ENCODE results near the gene GRB10.

The GRB10 gene

DNA sequence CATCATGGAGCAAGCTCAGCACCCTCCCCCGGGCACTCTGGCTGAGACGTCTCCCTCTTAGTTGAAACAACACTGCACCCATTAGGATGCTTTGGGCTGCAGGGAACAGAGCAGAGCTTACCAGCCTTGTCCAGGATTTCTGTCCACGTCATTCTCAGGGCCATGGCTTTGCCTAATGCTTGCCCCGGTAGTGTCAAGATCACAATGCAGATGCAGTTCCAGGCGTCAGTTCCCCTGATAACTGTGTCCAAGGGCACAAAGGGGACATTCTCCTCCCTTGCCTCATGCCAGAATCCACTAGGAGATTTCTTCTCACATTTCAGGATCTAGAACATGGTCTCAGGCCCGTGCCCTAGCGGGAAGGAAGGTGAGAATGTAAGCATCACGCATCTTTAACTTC, 17.2 kb upstream of the GRB10 start:
- no peaks in the 10 kb centered on the region for H3K36me3 ChIP-seq (ENCODE audit: control insufficient read depth, insufficient read depth, low read length)
- H3K9ac ChIP-seq = no peak overlapping the region
- H3K9me3 ChIP-seq (ENCODE audit: control insufficient read depth, low read length) = peaks cover 3% of the 10 kb centered on the region
- no peak overlapping the region for H3K4me2 ChIP-seq (ENCODE audit: low read length)
- H3K4me3 ChIP-seq (ENCODE audit: low read depth, low read length) = no peak overlapping the region
- no peak overlapping the region for H3K27ac ChIP-seq
- H2AFZ ChIP-seq = no peak overlapping the region
- no peaks in the 10 kb centered on the region for H3K27me3 ChIP-seq (ENCODE audit: control insufficient read depth, insufficient read depth, low read length)
- no peaks in the 10 kb centered on the region for H3K79me2 ChIP-seq
- H3K4me1 ChIP-seq = no peaks in the 10 kb centered on the region
- TF ChIP-seq, protein P1, sequence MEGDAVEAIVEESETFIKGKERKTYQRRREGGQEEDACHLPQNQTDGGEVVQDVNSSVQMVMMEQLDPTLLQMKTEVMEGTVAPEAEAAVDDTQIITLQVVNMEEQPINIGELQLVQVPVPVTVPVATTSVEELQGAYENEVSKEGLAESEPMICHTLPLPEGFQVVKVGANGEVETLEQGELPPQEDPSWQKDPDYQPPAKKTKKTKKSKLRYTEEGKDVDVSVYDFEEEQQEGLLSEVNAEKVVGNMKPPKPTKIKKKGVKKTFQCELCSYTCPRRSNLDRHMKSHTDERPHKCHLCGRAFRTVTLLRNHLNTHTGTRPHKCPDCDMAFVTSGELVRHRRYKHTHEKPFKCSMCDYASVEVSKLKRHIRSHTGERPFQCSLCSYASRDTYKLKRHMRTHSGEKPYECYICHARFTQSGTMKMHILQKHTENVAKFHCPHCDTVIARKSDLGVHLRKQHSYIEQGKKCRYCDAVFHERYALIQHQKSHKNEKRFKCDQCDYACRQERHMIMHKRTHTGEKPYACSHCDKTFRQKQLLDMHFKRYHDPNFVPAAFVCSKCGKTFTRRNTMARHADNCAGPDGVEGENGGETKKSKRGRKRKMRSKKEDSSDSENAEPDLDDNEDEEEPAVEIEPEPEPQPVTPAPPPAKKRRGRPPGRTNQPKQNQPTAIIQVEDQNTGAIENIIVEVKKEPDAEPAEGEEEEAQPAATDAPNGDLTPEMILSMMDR (IDR thresholded peaks at IDR 0.05) = no peak

DNA sequence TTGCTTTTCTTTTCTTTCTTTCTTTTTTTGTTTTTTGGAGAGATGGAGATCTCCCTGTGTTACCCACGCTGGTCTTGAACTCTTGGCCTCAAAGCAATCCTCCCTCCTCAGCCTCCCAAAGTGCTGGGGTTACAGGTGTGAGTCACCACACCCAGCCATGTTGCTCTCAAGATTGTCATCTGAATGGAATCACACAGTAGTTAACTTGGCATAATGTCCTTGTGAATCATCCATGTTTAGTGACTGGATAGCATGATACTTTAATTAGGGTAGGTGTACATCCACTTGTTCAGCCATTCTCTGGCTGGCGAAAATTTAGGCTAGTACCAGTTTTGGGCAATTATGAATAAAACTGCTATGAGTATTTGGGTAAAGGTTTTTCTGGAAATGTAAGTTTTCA, 15.4 kb upstream of the GRB10 start:
- Histone ChIP-seq H3K4me3 (ENCODE audit: low read depth, low read length) (no peak overlapping the region), H2AFZ (no peak overlapping the region), H3K9ac (no peak overlapping the region), H3K27ac (no peak overlapping the region), H3K9me3 (ENCODE audit: control insufficient read depth, low read length) (peaks cover 3% of the 10 kb centered on the region), H3K79me2 (no peaks in the 10 kb centered on the region), H3K4me1 (no peaks in the 10 kb centered on the region), H3K27me3 (ENCODE audit: control insufficient read depth, insufficient read depth, low read length) (no peaks in the 10 kb centered on the region), H3K4me2 (ENCODE audit: low read length) (no peak overlapping the region), H3K36me3 (ENCODE audit: control insufficient read depth, insufficient read depth, low read length) (no peaks in the 10 kb centered on the region)
- TF ChIP-seq, protein P1 (IDR thresholded peaks at IDR 0.05) = no peak

DNA sequence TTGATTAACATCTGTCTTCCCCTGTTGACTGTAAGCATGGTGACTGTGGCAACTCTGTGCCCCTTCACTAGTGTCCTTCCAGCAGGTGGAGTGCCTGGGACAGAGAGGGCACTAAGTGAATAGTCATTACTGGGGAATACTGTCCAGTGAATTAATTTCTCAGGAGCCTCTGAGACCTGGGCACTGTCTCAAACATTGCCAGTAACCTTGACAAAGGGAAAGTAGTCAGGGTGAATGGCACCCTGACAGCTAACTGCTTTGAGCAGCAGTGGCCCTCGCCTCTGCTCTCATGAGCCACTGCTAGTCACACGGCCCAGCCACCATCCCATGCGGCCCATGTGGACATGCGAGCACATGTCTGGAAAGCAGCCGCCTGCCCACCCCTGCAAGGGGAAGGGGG, 13.1 kb upstream of the GRB10 start:
- Histone ChIP-seq H3K9me3 (ENCODE audit: control insufficient read depth, low read length) (peaks cover 3% of the 10 kb centered on the region), H3K36me3 (ENCODE audit: control insufficient read depth, insufficient read depth, low read length) (no peaks in the 10 kb centered on the region), H3K4me1 (no peaks in the 10 kb centered on the region), H3K9ac (no peak overlapping the region), H3K27me3 (ENCODE audit: control insufficient read depth, insufficient read depth, low read length) (no peaks in the 10 kb centered on the region), H2AFZ (no peak overlapping the region), H3K4me3 (ENCODE audit: low read depth, low read length) (no peak overlapping the region), H3K79me2 (no peaks in the 10 kb centered on the region), H3K4me2 (ENCODE audit: low read length) (no peak overlapping the region), H3K27ac (no peak overlapping the region)
- TF ChIP-seq, protein P1 (IDR thresholded peaks at IDR 0.05) = no peak

DNA sequence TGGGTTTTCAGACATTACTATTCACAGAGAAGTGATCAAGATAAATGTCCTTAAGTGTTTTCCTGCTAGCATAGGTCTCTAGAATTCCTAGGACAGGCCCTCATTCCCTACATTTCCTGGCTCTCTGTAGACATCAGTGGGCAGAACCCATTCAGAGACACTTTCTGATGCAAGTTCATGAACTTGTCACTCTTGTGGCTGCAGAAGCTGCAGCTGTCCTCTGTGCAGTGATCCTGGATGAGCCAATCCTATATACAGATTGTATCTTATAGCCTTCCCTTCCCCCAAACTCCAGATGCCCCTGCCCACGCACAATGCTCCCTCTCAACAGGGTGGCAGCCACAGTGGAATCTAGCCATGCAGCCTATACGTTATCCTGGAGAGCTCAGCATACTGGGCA, 12.6 kb upstream of the GRB10 start:
- Histone ChIP-seq H3K4me3 (ENCODE audit: low read depth, low read length) (no peak overlapping the region), H3K9ac (no peak overlapping the region), H3K9me3 (ENCODE audit: control insufficient read depth, low read length) (peaks cover 3% of the 10 kb centered on the region), H3K4me2 (ENCODE audit: low read length) (no peak overlapping the region), H3K27ac (no peak overlapping the region), H3K79me2 (no peaks in the 10 kb centered on the region), H3K27me3 (ENCODE audit: control insufficient read depth, insufficient read depth, low read length) (no peaks in the 10 kb centered on the region), H3K4me1 (no peaks in the 10 kb centered on the region), H3K36me3 (ENCODE audit: control insufficient read depth, insufficient read depth, low read length) (no peaks in the 10 kb centered on the region), H2AFZ (no peak overlapping the region)
- TF ChIP-seq, protein P1 (IDR thresholded peaks at IDR 0.05) = no peak

DNA sequence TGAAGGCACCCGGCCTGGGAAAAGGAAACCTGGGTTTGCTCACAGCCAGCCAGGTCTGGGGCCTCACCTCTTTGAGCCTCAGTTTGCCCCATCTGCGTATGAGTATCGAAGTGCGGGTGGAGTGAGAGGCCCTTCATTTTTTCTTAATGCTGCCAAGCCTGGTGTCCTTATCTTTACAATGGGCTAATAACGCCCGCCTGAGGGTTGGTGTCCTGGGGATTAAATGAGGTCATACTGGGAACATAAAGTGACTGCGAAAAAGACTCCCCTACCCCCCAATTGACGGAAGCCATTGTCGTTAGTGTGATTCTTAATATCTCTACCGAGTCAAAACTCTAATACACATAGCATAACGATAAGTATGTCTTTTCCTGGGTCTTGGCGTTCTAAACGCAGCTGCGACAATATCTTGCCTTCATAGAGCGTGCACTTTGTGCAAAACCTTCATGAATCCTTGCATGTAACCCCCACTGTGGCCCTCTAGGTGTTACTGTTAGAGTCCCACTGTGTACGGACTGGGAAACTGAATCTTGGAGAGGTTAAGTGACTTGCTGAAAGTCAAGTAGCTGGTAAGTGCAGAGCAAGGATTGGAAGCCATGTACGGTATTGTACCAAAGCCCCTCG, 11.4 kb upstream of the GRB10 start:
- peaks cover 3% of the 10 kb centered on the region for H3K9me3 ChIP-seq (ENCODE audit: control insufficient read depth, low read length)
- no peak overlapping the region for H3K27ac ChIP-seq
- H3K4me3 ChIP-seq (ENCODE audit: low read depth, low read length) = no peak overlapping the region
- peaks cover 3% of the 10 kb centered on the region for H3K79me2 ChIP-seq
- H3K4me2 ChIP-seq (ENCODE audit: low read length) = peak overlapping the region; percentile 74
- peak overlapping the region; percentile 72 for H2AFZ ChIP-seq
- H3K36me3 ChIP-seq (ENCODE audit: control insufficient read depth, insufficient read depth, low read length) = no peaks in the 10 kb centered on the region
- no peaks in the 10 kb centered on the region for H3K4me1 ChIP-seq
- no peak overlapping the region for H3K9ac ChIP-seq
- no peaks in the 10 kb centered on the region for H3K27me3 ChIP-seq (ENCODE audit: control insufficient read depth, insufficient read depth, low read length)
- TF ChIP-seq, protein P1 (IDR thresholded peaks at IDR 0.05) = no peak
